Activated CD4-positive, CD25-positive, alpha-beta regulatory T cell treated with anti-CD3 and anti-CD28 coated beads, Interleukin-2, amount 50 U/mL, for 24 hours (primary cell): ENCODE measurements around the gene PRKG1.
"Not testable (repeated sequence)": the region's sequence is repeated elsewhere in the genome, so short reads cannot be mapped to it uniquely, and the experiment has no call there.

Source experiments
- ATAC-seq, 2 donors: fragments of 150-1000 bp; cut with Tn5 transposase; one replicate each; pipeline ENCODE4 v1.10.0; 2021; ENCODE audit warnings: mild to moderate bottlenecking in 1 of 2, moderate library complexity in 1 of 2

PRKG1 gene

DNA sequence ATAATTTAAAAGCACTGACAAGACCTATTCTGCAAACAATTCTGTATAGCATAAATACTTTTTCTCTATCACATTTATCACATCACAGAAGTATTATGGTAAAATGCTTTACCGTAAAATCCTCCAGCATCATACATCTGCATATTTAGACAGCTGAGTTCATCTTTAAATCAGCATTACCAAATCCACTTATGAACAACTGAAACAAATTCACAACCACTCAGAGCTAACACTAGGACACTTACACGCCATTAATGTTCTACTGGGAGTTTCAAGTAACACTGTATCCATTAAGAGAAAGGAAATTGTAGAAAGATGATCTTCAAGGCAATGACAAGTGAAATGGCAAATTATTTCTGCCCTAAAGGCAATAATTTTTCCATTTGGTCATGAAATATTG, 1134.1 kb downstream of the PRKG1 start:
- no peak for ATAC-seq

DNA sequence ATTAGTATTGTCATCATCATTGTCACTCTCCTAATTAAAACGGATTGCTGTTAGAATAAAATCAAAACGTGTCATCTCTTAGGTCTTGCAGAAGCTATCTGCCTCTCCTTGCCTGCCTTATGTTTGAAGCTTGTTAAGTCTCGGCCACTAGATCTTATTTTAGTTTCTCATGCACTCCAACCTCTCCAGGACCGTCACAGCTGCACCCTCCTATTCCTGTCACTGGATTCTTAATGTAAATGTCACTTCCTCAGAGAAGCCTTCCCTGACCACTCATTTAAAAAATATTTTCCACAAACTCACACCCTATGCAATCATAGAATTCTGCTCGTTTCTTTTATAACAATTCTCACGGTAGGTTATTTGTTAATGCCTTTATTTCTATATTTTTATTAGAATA, 1135.9 kb downstream of the PRKG1 start:
- ATAC-seq: no peak

DNA sequence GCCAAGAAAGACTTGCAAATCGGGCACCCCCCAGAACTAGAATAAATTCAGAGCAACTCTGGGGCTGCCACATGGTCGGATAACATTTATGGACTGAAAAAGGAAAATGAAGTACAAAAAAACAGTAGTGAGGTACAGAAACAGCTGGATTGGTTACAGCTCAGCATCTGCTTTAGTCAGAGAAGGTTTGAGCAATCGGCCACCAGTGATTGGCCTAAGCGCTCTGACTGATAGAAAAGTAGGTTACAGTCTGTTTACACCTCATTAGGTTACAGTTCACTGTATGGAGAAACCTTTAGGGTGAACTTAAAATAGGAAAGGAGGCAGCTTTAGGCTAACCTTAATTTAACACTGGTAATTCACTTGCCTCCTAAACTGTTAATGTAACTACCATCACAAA, 1137.8 kb downstream of the PRKG1 start:
- ATAC-seq: no peak

DNA sequence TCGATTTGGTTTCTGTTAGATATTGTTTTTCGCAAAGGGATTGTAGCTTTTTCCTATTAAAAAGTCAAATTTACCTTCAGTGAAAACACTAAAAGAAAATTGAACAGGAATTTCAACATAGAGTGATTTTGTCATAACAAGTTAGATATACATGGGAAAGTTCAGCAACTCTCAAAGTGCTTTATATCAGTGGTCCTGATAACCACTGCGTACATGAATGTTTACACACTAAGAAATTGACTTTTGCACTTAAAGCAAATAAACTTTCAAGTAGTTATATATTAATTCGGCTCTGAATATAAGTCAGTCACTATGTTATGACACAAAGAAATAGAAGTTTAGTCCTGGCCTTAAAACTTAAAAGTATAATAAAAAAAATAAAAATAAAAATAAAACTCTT, 1138.5 kb downstream of the PRKG1 start:
- ATAC-seq: no peak

DNA sequence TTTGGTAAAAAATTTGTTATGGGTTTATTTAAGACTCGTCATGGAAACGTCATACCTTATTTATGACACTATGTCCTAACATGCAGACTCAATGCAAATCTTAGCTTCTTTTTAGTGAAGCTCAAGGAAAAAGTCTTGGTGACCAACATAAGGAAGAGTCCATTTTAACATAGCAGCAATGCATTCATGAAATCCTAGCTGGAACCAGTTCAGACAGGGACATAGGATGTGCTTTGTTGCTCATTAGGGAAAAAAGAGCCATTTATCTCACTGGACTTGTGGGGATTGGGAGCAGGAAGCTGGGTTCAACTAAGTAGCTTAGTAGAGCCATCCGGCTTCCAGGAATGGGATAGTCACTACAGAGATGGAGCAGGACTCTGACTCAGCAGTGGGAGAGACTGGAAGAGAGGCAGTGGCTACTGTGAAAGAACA, 1139.0 kb downstream of the PRKG1 start:
- no peak for ATAC-seq

DNA sequence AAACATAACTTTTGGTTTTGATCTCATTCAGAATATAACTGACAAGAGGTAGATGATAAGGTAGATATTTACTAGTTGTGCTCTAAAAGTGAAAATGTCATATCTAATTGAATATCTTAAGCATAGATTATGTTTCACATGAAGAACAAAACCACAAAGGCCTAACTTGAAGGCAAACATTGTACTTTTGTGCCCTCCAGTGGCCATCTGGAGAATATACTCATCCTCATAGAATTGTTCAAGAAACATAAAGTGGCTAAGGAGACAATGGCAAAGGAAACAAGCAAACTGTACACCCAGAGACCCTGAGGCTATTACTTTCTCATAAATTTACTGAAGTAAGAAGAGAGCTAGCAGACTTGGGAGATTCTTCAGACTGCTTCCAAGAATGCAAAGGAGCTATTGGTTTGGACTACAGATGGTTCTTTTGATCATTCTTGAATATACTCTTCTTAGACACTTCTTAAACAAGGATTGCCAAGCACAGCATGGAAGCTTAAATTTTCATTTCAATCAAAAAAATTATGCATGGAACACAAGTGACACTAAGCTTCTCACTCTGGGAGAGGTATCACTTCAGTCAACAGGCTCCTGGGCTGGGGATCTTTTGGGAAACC, 1141.6 kb downstream of the PRKG1 start:
- peak in 1 of 2 donors; percentile 58 for ATAC-seq

DNA sequence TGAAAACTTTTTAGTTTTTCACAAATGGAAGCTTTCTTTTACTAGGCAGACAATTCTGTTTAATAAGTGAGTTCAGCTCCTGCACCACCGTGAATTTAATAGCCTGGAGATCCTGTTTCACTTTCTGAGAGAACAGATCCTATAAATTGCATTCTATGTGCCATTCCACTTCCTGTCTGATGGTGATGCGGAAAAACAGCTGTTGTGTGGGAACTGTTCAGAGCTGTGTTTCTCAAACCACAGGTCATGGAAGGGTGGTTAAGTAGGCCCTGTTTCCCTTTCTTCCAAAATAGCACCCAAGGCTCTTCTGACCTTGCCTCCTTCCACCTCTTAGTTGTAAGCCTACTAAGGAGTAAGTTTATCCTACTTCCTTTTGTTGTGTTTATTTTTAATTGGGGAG, 1142.6 kb downstream of the PRKG1 start:
- no peak for ATAC-seq

DNA sequence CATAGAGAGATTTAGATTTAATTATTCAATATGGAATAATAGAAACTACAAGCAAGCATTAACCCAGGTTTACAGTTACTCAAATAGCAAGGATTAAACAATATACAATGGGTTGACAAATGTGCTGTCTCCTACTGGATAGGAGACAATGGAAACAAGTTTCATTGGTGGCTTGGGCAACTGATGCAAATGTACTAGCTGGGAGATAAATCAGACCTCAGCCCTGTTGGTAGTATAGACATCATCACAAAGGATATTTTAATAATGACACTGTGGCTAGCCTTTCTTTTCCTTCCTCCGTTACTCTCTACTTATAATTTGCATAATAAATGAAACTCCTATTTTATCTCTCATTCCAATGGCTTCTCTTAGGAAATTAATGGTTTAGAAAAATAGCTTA, 1143.2 kb downstream of the PRKG1 start:
- no peak for ATAC-seq

DNA sequence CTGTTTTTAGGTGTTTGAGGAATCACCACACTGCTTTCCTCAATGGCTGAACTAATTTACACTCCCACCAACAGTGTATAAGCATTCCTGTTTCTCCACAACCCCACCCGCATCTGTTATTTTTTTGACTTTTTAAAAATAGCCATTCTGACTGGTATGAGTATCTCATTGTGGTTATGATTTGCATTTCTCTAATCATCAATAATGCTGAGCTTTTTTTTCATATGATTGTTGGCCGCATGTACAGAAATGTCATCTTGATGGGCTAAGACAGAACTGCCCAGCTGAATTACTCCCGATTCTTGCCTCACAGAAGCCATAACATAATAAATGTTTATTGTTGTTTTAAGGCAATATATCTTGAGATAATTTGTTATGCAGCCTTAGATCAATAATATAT, 1146.7 kb downstream of the PRKG1 start:
- ATAC-seq: no peak

DNA sequence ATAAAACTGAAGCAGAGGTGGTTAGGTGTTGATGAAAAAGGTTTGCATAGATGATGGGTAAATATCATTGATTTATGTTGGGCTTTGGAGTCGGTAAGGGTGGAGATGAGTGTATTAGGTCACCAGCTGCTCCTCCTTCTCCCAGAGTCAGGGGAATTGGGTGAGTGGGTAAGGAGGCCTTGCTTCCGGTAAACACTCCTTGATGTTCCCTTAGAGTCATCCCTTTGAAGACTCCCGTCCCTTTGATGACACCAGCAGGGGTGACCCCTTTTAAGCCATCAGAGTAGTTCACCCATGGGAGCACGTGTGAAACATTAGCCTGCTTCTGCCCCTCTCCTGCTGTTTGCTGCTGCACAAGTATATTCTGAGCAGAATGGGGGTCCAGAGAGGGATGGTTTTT, 1147.6 kb downstream of the PRKG1 start:
- no peak for ATAC-seq

DNA sequence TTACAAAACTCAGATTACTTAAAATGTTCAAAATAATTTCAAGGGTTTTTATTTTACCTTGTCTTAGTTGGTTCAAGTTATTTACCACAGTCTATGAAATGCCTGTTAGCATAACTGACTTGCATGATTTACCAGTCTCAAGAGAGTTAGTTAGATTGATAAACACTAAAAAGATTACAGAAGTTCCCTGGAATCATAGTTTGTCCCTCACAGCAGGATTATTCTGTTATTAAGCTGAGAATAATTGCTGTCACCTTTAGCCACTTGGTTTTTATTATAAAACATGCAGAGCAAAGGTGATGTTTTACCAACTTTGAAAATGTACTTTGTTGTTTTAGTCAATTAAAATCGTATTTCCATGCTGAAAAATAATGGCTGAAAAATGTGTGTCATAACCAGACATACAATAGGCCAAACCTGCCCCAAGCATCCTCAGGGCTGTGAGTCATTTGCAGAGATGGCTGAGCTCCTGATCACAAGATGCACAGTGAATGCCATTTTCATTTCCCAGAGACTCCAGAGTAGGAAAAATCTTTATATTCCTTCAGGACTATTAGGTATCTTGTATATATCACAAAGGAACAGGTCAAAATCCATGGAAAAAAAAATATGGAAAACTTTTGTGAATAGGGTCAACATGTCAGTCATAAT, 1152.0 kb downstream of the PRKG1 start:
- ATAC-seq: no peak

DNA sequence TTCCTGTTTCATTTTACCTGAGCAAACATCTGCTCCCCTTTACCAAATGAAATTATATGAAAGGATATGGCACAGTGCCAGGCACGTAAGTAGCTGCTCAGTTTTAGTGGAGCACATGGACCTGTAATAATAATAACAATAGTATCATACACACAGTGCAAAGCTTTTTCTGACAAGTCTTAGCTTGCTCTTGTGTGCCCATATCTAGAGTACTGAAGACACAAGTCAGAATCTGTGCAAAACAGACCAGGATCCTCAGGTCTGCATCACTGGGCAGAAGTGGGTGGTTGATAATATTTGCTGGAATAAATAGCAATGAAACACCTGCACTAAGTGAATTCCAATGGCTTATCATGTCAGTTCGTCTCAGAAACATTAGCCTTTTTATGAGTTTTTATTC, 1154.3 kb downstream of the PRKG1 start:
- ATAC-seq: no peak

DNA sequence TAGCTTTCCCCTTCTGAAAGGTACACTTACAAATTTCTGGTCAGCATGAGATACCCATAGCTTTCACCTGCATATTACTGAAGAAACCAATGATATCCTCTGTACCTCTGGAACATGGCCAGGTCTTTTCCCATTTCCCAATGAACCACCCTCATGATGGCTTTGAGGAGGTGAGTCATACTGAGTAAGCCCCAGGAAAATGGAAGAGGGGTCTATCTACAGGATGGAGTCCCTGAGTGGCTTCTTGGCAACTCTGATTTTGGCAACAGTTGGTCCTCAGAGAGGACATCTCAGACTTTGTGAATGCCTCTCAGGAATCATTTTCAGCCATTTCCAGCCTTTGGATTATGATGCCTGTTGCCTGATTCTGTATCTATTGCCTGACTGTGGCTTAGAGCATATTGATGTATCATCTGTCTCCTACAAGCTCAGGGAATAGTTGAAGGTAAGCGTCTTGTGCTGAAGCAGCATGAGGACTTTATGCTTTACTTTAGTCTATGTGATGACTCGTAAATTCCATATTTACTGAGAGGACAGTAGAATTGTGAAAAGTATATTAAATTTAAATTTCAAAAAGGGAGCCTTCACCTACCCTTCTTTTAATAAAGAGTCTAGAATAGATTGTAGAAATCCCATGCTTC, 1155.1 kb downstream of the PRKG1 start:
- ATAC-seq: no peak

DNA sequence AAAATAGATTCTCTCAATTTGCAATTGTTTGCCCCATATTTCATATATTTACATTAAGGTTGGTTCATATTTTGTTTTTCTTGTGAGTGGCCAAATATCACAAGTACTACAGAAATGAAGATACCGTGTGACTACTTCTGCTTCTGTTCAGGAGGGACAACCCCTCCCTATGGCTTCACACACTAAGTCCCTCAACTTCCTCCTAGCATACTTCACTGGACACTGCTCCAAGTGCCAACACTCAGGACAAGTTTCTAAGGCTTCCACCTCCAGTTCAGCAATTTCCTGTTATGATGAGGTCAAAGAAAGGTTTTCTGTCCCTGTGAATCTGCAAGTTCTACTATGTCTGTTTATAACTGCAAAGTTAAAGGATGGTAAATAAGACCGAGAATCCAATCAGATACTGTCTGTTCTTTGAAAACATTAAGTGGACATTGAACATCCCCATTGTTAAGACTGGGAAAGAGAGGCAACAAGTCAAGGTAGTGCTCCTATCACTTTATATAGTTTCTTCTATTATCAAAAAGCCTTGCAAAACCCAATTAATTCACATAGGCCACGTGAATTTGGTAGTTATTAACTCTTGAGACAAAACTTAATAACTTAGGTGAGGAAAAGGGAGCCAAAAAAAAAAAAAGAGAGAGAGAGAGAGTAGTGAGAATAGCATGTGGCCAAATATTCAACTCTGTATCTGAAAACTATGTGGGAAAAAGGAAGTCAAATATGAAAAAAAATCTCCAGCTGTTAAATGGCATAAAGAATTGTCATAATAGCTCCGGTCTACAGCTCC, 1158.5 kb downstream of the PRKG1 start:
- ATAC-seq: no peak

DNA sequence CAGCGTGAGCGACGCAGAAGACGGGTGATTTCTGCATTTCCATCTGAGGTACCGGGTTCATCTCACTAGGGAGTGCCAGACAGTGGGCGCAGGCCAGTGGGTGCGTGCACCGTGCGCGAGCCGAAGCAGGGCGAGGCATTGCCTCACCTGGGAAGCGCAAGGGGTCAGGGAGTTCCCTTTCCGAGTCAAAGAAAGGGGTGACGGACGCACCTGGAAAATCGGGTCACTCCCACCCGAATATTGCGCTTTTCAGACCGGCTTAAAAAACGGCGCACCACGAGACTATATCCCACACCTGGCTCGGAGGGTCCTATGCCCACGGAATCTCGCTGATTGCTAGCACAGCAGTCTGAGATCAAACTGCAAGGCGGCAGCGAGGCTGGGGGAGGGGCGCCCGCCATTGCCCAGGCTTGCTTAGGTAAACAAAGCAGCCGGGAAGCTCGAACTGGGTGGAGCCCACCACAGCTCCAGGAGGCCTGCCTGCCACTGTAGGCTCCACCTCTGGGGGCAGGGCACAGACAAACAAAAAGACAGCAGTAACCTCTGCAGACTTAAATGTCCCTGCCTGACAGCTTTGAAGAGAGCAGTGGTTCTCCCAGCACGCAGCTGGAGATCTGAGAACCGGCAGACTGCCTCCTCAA, 1159.2 kb downstream of the PRKG1 start:
- not testable (repeated sequence) for ATAC-seq

DNA sequence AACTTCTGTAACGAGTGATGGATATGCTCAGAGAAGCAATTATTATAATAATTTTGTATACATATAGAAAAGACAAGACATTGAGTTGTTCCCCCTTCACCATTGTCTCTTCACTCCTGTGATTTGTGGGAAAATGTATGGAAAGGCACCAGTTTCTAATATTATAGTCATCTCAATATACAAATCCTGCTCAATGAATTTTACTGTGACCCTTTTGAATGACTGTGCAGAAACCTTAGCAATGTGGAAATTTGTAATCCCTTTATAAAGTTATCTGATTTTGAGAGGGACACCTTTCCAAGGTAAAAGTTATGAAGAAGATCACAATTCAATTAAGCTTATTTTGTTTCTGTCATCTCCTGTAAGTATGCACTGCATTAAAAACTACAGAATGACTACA, 1165.5 kb downstream of the PRKG1 start:
- no peak for ATAC-seq

DNA sequence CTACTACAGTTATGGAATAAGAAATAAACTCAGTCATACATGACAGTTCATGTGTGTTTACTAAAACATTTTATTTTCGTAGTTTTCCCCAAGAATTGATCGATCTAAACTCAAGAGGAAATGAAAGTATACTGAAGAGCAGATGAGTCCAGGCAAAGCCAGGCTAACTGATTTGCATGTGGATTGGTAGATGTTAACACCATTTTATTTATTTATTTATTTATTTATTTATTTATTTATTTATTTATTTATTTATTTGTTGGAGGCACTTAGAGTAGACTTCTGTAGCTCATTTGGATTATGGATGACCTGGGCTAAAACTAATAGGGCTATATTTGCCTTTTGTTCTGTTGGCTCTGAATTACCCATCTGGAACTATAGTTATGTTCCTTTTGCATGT, 1171.3 kb downstream of the PRKG1 start:
- no peak for ATAC-seq

DNA sequence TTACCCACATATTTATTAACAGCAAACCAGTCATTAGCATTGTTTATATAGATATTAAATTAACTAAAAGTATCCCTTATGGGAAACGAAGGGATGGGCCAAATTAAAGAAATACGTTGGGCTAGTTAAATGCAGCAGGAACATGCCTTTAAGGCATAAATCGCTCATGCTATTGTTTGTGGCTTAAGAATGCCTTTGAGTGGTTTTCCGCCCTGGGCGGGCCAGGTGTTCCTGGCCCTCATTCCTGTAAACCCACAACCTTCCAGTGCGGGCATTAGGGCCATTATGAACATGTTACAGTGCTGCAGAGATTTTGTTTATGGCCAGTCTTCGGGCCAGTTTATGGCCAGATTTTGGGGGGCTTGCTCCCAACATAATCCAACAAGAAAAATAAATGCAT, 1173.6 kb downstream of the PRKG1 start:
- not testable (repeated sequence) for ATAC-seq

DNA sequence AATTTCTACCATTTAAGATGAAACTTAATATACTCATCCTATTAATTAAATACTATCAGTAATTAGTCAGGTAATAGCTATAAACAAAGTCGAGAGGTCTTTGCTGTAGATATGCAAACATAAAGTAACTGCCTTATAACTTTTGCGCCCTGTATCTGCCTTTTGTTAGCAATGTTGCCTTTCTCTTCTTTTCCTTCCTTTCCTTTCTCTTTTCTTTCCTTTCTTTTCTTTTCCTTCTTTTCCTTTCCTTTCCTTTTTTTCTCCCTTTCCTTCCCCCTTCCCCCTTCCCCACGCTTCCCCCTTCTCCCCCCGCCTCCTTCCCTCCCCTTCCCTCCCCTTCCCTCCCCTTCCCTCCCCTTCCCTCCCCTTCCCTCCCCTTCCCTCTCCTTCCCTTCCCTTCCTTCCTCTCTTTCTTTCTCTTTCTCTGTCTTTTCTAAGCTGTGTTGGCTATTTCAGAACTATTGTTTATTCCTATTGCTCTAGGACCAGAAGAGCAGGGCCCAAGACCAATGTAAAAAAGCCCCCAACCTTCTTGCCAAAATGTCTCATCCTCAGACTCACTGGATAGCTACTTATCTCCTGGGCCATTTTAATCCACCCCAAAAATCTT, 1174.5 kb downstream of the PRKG1 start:
- no peak for ATAC-seq

DNA sequence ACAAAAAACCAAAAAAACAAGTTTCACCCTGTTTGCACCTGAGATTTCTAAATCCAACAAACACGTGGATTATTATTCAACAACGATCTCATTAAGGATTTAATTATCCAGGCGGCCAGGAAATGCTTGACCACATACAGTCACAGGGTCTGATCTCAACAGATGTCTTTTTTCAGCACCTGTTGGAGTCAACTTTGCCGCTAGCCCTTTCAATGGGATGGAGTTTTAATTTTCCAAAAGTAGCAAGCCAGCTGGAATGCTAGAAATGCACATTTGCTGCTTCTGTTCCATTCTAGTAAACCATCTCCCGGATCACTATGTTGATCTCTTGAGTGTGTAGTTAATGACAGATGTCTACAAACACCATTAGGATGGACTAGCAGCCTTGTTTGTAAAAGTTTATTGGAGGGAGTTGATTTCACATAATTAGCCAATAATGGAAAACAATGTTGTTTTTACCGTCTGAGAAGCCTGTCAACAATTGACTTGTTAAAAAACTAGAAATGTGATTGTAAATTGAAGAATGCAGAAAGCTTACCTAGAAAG, 1175.6 kb downstream of the PRKG1 start:
- no peak for ATAC-seq

DNA sequence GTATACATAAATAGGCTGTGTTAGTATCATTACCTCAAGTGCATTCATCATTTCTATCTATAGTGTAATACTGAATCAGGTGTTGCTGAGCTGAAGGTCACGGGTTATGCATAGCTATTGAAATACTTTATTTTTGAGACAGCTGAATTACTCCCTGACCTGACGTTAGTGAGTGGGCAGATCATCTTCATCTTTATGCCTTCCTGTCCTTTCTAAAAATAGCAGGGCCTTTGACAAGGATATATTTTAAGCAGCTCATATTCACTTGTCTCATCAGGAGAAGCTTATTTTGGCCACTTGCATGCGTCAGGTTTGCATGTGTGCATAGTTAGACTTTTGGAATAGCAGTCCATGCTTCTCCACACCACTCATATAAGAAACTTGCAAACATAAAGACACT, 1176.2 kb downstream of the PRKG1 start:
- no peak for ATAC-seq

DNA sequence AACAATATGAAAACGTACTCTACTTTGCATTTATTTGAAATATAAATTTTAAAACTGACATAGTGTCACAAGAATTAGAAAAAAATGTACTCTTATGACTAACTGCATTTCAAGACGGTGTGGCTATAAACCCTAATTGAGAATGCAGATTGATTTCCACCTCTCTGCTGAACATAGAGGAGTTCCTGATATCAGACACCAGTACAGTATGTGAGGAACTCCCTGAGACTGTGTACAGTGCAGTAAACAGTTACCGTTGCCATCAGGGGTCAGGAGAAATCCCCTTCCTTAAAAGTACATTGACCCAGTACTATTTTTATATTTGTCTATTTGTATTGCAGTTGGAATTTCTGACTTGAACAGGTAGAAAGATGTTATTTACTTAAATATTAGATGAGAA, 1178.0 kb downstream of the PRKG1 start:
- ATAC-seq: no peak
